ENCODE data around the gene SGK1.

SGK1 gene

GRCh38 chr6:134162932-134163331, 155.0 kb downstream of the SGK1 start:
- ChIA-PET CTCF (interaction anchor here (2.7 kb wide), 1 partner anchor 11 kb away, joined by 15 read pairs; no protein-coding TSS in a partner anchor), POLR2A (no interaction called here)
- Histone ChIP-seq H3K4me1 (ENCODE audit: control insufficient read depth, insufficient read depth, low read length) (no peaks in the 10 kb centered on the region), H3K36me3 (ENCODE audit: control insufficient read depth in 2 of 2, insufficient read depth in 1 of 2, low read length in 2 of 2) (peaks cover 0 to 4% of the 10 kb centered on the region in 2 experiments; a peak in 1 of 3 replicates), H3K27ac (ENCODE audit: extremely low read depth, low read depth, low read length) (no peak overlapping the region), H3K4me3 (ENCODE audit: low read depth, low read length) (no peak overlapping the region), H3K9me3 (ENCODE audit: control insufficient read depth, insufficient read depth, low read depth, low read length) (no peaks in the 10 kb centered on the region)
- TF ChIP-seq, protein P1, sequence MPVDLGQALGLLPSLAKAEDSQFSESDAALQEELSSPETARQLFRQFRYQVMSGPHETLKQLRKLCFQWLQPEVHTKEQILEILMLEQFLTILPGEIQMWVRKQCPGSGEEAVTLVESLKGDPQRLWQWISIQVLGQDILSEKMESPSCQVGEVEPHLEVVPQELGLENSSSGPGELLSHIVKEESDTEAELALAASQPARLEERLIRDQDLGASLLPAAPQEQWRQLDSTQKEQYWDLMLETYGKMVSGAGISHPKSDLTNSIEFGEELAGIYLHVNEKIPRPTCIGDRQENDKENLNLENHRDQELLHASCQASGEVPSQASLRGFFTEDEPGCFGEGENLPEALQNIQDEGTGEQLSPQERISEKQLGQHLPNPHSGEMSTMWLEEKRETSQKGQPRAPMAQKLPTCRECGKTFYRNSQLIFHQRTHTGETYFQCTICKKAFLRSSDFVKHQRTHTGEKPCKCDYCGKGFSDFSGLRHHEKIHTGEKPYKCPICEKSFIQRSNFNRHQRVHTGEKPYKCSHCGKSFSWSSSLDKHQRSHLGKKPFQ (tag by site-specific recombination; IDR thresholded peaks at IDR 0.05), result no peak
- TF ChIP-seq ZNF48 (tag by site-specific recombination; IDR thresholded peaks at IDR 0.05) (no peak), ZNF302 (tag by site-specific recombination; IDR thresholded peaks at IDR 0.05; ENCODE audit: low read depth) (no peak), ZFP41 (tag by site-specific recombination; IDR thresholded peaks at IDR 0.05; ENCODE audit: borderline replicate concordance) (no peak), PATZ1 (tag by site-specific recombination; IDR thresholded peaks at IDR 0.05) (no peak)

DNA sequence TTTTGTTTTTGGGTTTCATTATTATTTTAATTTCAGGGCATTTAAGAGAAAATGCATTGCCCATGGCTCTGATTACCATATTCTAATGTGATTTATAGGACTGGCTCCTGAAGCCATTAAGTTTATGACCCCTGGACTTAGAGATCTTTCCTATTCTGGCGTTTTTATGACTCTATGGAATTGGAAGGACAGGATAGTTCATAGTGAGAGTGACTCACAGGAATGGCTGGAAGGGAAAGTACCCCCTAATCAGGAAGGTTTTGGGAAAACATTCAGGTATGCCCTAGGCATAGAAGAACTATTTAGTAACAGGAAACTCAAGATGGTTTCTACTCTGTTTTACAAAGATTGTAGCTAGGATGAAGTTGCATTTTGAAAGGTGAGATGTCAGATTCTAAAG, 156.9 kb downstream of the SGK1 start:
- Histone ChIP-seq H3K27ac (ENCODE audit: extremely low read depth, low read depth, low read length) (no peak overlapping the region), H3K4me1 (ENCODE audit: control insufficient read depth, insufficient read depth, low read length) (no peaks in the 10 kb centered on the region), H3K9me3 (ENCODE audit: control insufficient read depth, insufficient read depth, low read depth, low read length) (no peaks in the 10 kb centered on the region), H3K4me3 (ENCODE audit: low read depth, low read length) (no peak overlapping the region), H3K36me3 (ENCODE audit: control insufficient read depth in 2 of 2, insufficient read depth in 1 of 2, low read length in 2 of 2) (no peaks in the 10 kb centered on the region)
- ChIA-PET CTCF (interaction anchor here (0.6 to 1.5 kb wide), 7 partner anchors 19 to 780 kb away, joined by 3 to 7 read pairs (median 4); no protein-coding TSS in a partner anchor), POLR2A (no interaction called here)
- TF ChIP-seq ZNF184 (tag by site-specific recombination; IDR thresholded peaks at IDR 0.05), result no peak
- TF ChIP-seq BCL11A (tag by site-specific recombination; IDR thresholded peaks at IDR 0.05; ENCODE audit: low read depth), result no peak
- TF ChIP-seq ZNF544 (tag by site-specific recombination; IDR thresholded peaks at IDR 0.05), result no peak
- no peak for TF ChIP-seq ZNF501 (tag by site-specific recombination; IDR thresholded peaks at IDR 0.05)
- TF ChIP-seq CTCF (tag by site-specific recombination; IDR thresholded peaks at IDR 0.05), result no peak
- no peak for TF ChIP-seq ZBTB11 (tag by site-specific recombination; conservative IDR thresholded peaks at IDR 0.05; ENCODE audit: low read depth)
- TF ChIP-seq ZNF426 (tag by site-specific recombination; IDR thresholded peaks at IDR 0.05), result no peak
- TF ChIP-seq ZBTB7A (tag by site-specific recombination; IDR thresholded peaks at IDR 0.05; ENCODE audit: low read depth), result no peak
- no peak for TF ChIP-seq ZNF394 (tag by site-specific recombination; IDR thresholded peaks at IDR 0.05; ENCODE audit: borderline replicate concordance)
- TF ChIP-seq, protein P2, sequence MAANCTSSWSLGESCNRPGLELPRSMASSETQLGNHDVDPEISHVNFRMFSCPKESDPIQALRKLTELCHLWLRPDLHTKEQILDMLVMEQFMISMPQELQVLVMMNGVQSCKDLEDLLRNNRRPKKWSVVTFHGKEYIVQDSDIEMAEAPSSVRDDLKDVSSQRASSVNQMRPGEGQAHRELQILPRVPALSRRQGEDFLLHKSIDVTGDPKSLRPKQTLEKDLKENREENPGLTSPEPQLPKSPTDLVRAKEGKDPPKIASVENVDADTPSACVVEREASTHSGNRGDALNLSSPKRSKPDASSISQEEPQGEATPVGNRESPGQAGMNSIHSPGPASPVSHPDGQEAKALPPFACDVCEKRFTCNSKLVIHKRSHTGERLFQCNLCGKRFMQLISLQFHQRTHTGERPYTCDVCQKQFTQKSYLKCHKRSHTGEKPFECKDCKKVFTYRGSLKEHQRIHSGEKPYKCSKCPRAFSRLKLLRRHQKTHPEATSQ (tag by site-specific recombination; IDR thresholded peaks at IDR 0.05), result no peak
- TF ChIP-seq ZNF658 (tag by site-specific recombination; IDR thresholded peaks at IDR 0.05), result no peak

All from HEK293 (cell line).